Stimulated activated CD4-positive, alpha-beta T cell treated with anti-CD3 and anti-CD28 coated beads, Interleukin-15, amount 100 ng/mL, for 1 hour (primary cell): Measurements from ENCODE around the gene SRP9.
"Not testable (repeated sequence)": the region's sequence is repeated elsewhere in the genome, so short reads cannot be mapped to it uniquely, and the experiment has no call there.

Source experiments
- DNase-seq, 2 donors: peaks; one replicate each; pipeline ENCODE4 v3.0.0-alpha.2; 2020; ENCODE audit warnings: low read depth in 1 of 2, low spot score in 1 of 2

SRP9 gene

GRCh38 chr1:225755671-225756319 is 21.8 kb upstream of the SRP9 start:
- no peak for DNase-seq

GRCh38 chr1:225757927-225758656 is 19.5 kb upstream of the SRP9 start:
- DNase-seq = no peak

- DNase-seq = not testable (repeated sequence)
Measured at GRCh38 chr1:225759972-225760371, 17.7 kb upstream of the SRP9 start.

- DNase-seq = no peak
Measured at GRCh38 chr1:225760531-225760930, 17.1 kb upstream of the SRP9 start.

- DNase-seq = not testable (repeated sequence)
Measured at GRCh38 chr1:225761395-225761794, 16.2 kb upstream of the SRP9 start.

GRCh38 chr1:225762002-225762441 is 15.6 kb upstream of the SRP9 start:
- no peak for DNase-seq

GRCh38 chr1:225762444-225762843 is 15.2 kb upstream of the SRP9 start:
- no peak for DNase-seq

GRCh38 chr1:225763716-225764548 is 13.7 kb upstream of the SRP9 start:
- DNase-seq = no peak

- DNase-seq = no peak
Measured at GRCh38 chr1:225765982-225766674, 11.5 kb upstream of the SRP9 start.

- DNase-seq = no peak
Measured at GRCh38 chr1:225766967-225767633, 10.5 kb upstream of the SRP9 start.

- no peak for DNase-seq
Measured at GRCh38 chr1:225767634-225768540, 9.7 kb upstream of the SRP9 start.

- DNase-seq = no peak
Measured at GRCh38 chr1:225768662-225769426, 8.8 kb upstream of the SRP9 start.

GRCh38 chr1:225769687-225770086 is 7.9 kb upstream of the SRP9 start:
- DNase-seq = no peak

- no peak for DNase-seq
Measured at GRCh38 chr1:225770561-225771248, 6.9 kb upstream of the SRP9 start.

GRCh38 chr1:225771661-225772322 is 5.8 kb upstream of the SRP9 start:
- DNase-seq = no peak

- no peak for DNase-seq
Measured at GRCh38 chr1:225772323-225772768, 5.3 kb upstream of the SRP9 start.

- DNase-seq = no peak
Measured at GRCh38 chr1:225772848-225773247, 4.8 kb upstream of the SRP9 start.
